Measurements from ENCODE around the gene LEFTY2. TPM values are rescaled to one million over a fixed set of nuclear protein-coding genes. Genes with fewer than 3 reads are reported as not detected.

Gene LEFTY2
- total and polyA plus RNA-seq, 9 of the 15 experiments (the other 6 are each of a cell fraction or from before 2014, with no cell fraction given): 0.04 to 0.14 TPM; not detected in 7

DNA sequence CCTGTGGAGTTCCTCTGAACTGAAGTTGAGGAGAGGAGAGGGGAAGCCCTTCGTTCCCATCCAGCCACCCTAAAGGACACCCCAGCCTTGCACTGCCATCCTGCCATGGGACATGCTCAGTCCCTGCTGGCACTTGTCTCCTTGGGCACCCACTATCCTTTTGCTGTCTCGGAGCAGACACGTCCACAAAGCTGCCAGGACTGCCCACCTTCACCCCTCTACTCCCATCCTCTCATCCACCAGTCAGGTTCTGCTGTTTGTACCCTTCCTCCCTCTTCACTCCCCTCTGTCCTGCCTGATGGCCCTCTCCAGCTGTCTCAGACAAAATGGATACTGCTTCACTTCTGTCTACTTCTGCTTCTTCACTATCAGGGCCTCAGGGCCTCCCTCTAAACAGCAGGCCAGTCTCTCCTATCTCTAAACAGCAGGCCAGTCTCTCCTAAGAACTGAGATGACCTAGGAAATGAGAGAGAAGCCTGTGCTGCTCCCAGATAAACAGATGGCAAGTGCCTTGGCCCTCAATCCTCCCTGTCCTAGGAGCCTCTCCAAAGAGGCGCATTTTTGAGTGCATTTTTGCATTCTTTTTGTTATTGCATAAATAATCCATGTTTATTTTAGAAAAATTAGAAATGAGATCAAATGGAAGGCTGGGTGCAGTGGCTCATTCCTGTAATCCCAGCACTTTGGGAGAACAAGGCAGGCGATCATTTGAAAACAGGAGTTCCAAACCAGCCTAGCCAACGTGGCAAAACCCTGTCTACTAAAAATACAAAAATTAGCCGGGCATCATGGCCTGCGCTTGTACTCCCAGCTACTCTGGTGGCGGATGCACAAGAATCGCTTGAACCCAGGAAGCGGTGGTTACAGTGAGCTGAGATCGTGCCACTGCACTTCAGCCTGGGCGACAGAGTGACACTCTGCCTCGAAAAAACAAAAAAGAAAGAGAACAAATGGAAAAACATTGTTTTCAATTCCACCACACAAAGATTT lies 12.5 kb downstream of the LEFTY2 start (continued):
- TF ChIP-seq, protein P1, sequence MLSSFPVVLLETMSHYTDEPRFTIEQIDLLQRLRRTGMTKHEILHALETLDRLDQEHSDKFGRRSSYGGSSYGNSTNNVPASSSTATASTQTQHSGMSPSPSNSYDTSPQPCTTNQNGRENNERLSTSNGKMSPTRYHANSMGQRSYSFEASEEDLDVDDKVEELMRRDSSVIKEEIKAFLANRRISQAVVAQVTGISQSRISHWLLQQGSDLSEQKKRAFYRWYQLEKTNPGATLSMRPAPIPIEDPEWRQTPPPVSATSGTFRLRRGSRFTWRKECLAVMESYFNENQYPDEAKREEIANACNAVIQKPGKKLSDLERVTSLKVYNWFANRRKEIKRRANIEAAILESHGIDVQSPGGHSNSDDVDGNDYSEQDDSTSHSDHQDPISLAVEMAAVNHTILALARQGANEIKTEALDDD (IDR thresholded peaks at IDR 0.05): peak; percentile 30; the same call in 1 of the 2 replicates
- peak; percentile 52; the same call in 1 of the 2 replicates for TF ChIP-seq PHF8 (IDR thresholded peaks at IDR 0.05; ENCODE audit: borderline replicate concordance, low read length)
- peak; percentile 85; the same call in 1 of the 2 replicates for TF ChIP-seq ZNF449 (CRISPR knock-in tag; IDR thresholded peaks at IDR 0.05)
- peak; percentile 97 for TF ChIP-seq HBP1 (CRISPR knock-in tag; IDR thresholded peaks at IDR 0.05)
- TF ChIP-seq IFI16 (CRISPR knock-in tag; IDR thresholded peaks at IDR 0.05): peak; percentile 53; the same call in 1 of the 2 replicates
- TF ChIP-seq TFAM (CRISPR knock-in tag; conservative IDR thresholded peaks at IDR 0.05): no peak
- TF ChIP-seq, protein P2, sequence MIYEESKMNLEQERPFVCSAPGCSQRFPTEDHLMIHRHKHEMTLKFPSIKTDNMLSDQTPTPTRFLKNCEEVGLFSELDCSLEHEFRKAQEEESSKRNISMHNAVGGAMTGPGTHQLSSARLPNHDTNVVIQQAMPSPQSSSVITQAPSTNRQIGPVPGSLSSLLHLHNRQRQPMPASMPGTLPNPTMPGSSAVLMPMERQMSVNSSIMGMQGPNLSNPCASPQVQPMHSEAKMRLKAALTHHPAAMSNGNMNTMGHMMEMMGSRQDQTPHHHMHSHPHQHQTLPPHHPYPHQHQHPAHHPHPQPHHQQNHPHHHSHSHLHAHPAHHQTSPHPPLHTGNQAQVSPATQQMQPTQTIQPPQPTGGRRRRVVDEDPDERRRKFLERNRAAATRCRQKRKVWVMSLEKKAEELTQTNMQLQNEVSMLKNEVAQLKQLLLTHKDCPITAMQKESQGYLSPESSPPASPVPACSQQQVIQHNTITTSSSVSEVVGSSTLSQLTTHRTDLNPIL (CRISPR knock-in tag; IDR thresholded peaks at IDR 0.05): peak; percentile 44; the same call in 1 of the 2 replicates
- TF ChIP-seq ZFP36 (IDR thresholded peaks at IDR 0.05; ENCODE audit: low read depth, low read length, partially characterized antibody): peak; percentile 2
- TF ChIP-seq, protein P3, sequence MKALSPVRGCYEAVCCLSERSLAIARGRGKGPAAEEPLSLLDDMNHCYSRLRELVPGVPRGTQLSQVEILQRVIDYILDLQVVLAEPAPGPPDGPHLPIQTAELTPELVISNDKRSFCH (CRISPR knock-in tag; IDR thresholded peaks at IDR 0.05): no peak
- TF ChIP-seq, protein P3 (tag; IDR thresholded peaks at IDR 0.05): peak; percentile 99
- peak; percentile 73 for TF ChIP-seq ARID2 (IDR thresholded peaks at IDR 0.05)
- peak; percentile 99 for TF ChIP-seq ARNT (IDR thresholded peaks at IDR 0.05)
- peak; percentile 98; the same call in 1 of the 2 replicates for TF ChIP-seq KAT7 (CRISPR knock-in tag; IDR thresholded peaks at IDR 0.05; ENCODE audit: borderline replicate concordance)
- TF ChIP-seq ZNF609 (CRISPR knock-in tag; IDR thresholded peaks at IDR 0.05; ENCODE audit: borderline replicate concordance): peak; percentile 95
